Upper lobe of left lung (tissue), 4 donors: ENCODE results near the gene PARK7.

Source experiments
- CTCF ChIP-seq, 6 experiments: fragments of 450-650 bp in 4 of 6; fragments of 200-600 bp in 2 of 6; sonication (generic) in 2 of 6; IDR thresholded peaks; one replicate each; pipeline ENCODE4 v1.5.1; 2016 to 2019; ENCODE audit warnings: antibody characterized with exemption in 6 of 6
- POLR2AphosphoS5 ChIP-seq, 2 donors: sonication (generic); formaldehyde crosslinking; IDR thresholded peaks; one replicate each; pipeline ENCODE4 v1.5.1; 2017; ENCODE audit warnings: antibody characterized with exemption in 2 of 2

GRCh38 chr1:7993593-7994479 is 32.3 kb downstream of the PARK7 start:
- TF ChIP-seq CTCF (IDR thresholded peaks at IDR 0.05) (no peak), POLR2AphosphoS5 (IDR thresholded peaks at IDR 0.05) (no peak)
